Measurements from ENCODE around the gene TMEM150B.

TMEM150B gene

GRCh38 chr19:55314396-55314795, 10.7 kb downstream of the TMEM150B start:
- no peak for DNase-seq (ENCODE audit: extremely low read depth, low read depth)
- TF ChIP-seq, protein P1, sequence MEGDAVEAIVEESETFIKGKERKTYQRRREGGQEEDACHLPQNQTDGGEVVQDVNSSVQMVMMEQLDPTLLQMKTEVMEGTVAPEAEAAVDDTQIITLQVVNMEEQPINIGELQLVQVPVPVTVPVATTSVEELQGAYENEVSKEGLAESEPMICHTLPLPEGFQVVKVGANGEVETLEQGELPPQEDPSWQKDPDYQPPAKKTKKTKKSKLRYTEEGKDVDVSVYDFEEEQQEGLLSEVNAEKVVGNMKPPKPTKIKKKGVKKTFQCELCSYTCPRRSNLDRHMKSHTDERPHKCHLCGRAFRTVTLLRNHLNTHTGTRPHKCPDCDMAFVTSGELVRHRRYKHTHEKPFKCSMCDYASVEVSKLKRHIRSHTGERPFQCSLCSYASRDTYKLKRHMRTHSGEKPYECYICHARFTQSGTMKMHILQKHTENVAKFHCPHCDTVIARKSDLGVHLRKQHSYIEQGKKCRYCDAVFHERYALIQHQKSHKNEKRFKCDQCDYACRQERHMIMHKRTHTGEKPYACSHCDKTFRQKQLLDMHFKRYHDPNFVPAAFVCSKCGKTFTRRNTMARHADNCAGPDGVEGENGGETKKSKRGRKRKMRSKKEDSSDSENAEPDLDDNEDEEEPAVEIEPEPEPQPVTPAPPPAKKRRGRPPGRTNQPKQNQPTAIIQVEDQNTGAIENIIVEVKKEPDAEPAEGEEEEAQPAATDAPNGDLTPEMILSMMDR (IDR thresholded peaks at IDR 0.05; ENCODE audit: low read depth, low read length) = no peak

- TF ChIP-seq, protein P1 (IDR thresholded peaks at IDR 0.05; ENCODE audit: low read depth, low read length) = no peak
- no peak for DNase-seq (ENCODE audit: extremely low read depth, low read depth)
These were observed 12.3 kb downstream of the TMEM150B start for GRCh38 chr19:55312621-55313512.

- DNase-seq (ENCODE audit: extremely low read depth, low read depth) = no peak
- TF ChIP-seq, protein P1 (IDR thresholded peaks at IDR 0.05; ENCODE audit: low read depth, low read length) = no peak
These were observed 13.3 kb downstream of the TMEM150B start for GRCh38 chr19:55311797-55312196.

- no peak for DNase-seq (ENCODE audit: extremely low read depth, low read depth)
- TF ChIP-seq, protein P1 (IDR thresholded peaks at IDR 0.05; ENCODE audit: low read depth, low read length) = no peak
These were observed 13.7 kb downstream of the TMEM150B start for GRCh38 chr19:55311397-55311796.

DNA sequence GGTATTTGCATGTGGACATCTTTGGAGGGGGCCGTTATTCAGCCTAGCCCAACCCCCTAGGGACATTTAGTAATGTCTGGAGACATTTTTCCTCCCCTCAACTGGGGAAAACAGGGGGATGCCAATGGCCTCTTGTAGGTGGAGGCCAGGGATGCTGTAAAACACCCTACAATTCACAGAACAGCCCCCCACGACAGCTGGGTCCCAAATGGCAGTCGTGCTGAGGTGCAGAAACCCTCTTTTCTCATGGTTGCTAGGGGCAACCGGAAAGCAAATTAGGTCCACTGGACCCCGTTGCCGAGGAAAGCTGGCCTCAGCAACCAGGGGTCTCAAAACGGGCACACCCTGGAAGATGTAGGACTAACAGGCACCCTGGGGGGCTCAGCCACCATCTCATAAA, 14.6 kb downstream of the TMEM150B start:
- DNase-seq (ENCODE audit: extremely low read depth, low read depth) = no peak
- TF ChIP-seq, protein P1 (IDR thresholded peaks at IDR 0.05; ENCODE audit: low read depth, low read length) = no peak

DNA sequence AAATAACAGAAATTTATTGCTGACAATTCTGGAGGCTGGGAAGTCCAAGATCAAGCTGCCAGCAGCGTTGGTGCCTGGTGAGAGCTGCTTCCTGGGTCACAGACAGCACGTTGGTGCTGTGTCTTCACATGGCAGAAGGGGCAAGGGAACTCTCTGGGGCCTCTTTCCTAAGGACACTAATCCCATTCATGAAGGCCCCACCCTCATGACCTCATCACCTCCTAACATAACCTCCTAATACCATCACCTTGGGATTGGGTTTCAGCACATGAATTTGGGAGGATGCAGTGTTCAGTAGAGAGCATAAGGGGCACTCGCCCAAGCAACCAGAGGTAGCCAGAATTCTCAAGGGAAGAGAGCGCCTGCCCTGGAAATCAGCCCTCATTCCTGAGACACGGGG, 15.7 kb downstream of the TMEM150B start:
- no peak for DNase-seq (ENCODE audit: extremely low read depth, low read depth)
- TF ChIP-seq, protein P1 (IDR thresholded peaks at IDR 0.05; ENCODE audit: low read depth, low read length) = no peak

- DNase-seq (ENCODE audit: extremely low read depth, low read depth) = no peak
- TF ChIP-seq, protein P1 (IDR thresholded peaks at IDR 0.05; ENCODE audit: low read depth, low read length) = no peak
These were observed 16.9 kb downstream of the TMEM150B start for GRCh38 chr19:55308281-55308680.

Data from AG09319 (cell line).